ENCODE results near the gene C16orf87.

DNA sequence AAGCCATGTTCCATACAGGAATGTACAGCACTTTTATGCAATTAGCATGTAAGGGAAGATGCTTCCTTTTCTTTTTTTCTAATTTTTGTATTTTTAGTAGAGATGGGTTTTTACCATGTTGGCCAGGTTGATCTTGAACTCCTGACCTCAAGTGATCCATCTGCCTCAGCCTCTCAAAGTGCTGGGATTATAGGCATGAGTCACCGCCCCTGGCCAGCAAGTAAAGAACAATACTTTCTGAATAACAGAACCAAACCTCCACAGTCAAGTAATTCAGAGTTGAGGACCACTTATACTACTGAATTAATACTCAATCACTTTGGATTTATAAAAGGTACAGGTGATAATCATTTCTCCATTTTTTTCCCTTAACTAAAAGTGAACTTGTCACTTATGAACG is 13.0 kb downstream of the C16orf87 start:
- TF ChIP-seq POLR2AphosphoS5 (IDR thresholded peaks at IDR 0.05) (no peak), POLR2A (IDR thresholded peaks at IDR 0.05) (no peak)
- TF ChIP-seq, protein P1, sequence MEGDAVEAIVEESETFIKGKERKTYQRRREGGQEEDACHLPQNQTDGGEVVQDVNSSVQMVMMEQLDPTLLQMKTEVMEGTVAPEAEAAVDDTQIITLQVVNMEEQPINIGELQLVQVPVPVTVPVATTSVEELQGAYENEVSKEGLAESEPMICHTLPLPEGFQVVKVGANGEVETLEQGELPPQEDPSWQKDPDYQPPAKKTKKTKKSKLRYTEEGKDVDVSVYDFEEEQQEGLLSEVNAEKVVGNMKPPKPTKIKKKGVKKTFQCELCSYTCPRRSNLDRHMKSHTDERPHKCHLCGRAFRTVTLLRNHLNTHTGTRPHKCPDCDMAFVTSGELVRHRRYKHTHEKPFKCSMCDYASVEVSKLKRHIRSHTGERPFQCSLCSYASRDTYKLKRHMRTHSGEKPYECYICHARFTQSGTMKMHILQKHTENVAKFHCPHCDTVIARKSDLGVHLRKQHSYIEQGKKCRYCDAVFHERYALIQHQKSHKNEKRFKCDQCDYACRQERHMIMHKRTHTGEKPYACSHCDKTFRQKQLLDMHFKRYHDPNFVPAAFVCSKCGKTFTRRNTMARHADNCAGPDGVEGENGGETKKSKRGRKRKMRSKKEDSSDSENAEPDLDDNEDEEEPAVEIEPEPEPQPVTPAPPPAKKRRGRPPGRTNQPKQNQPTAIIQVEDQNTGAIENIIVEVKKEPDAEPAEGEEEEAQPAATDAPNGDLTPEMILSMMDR (IDR thresholded peaks at IDR 0.05) = no peak
